Activated B cell treated with CpG ODN at 0.5 μM for 24 hours (primary cell): ENCODE data around the gene COG2. TPM values are rescaled to one million over a fixed set of nuclear protein-coding genes. Genes with fewer than 3 reads are reported as not detected.
"Not testable (repeated sequence)": the region's sequence is repeated elsewhere in the genome, so short reads cannot be mapped to it uniquely, and the experiment has no call there.

Experiments
- ATAC-seq: fragments of 200-7000 bp; cut with Tn5 transposase; one replicate; pipeline ENCODE4 v1.10.0; 2021; ENCODE audit warnings: low read depth, mild to moderate bottlenecking, moderate library complexity
- CTCF ChIA-PET: fragments of 350-600 bp; sonication (Branson Sonifier 250); formaldehyde crosslinking; loops from one replicate; lab custom pipeline; 2021; ENCODE audit warnings: antibody characterized with exemption; lab: Charles Lee
- POLR2A ChIA-PET: fragments of 350-600 bp; sonication (Branson Sonifier 250); formaldehyde crosslinking; loops from one replicate; lab custom pipeline; 2021; ENCODE audit warnings: antibody characterized with exemption; lab: Charles Lee
- DNase-seq: peaks from one replicate; pipeline ENCODE4 v3.0.0; 2022
- H3K27ac Mint-ChIP-seq: one replicate; pipeline ENCODE4 v1.8.0; 2020; ENCODE audit warnings: mixed read lengths
- H3K27me3 Mint-ChIP-seq: one replicate; pipeline ENCODE4 v1.8.0; 2021; ENCODE audit warnings: mixed read lengths
- H3K36me3 Mint-ChIP-seq: one replicate; pipeline ENCODE4 v1.8.0; 2021; ENCODE audit warnings: low read depth, mixed read lengths
- H3K4me1 Mint-ChIP-seq: one replicate; pipeline ENCODE4 v1.8.0; 2021; ENCODE audit warnings: mixed read lengths
- H3K4me3 Mint-ChIP-seq: one replicate; pipeline ENCODE4 v1.8.0; 2020; ENCODE audit warnings: mild to moderate bottlenecking, mixed read lengths
- H3K9me3 Mint-ChIP-seq: one replicate; pipeline ENCODE4 v1.8.0; 2020; ENCODE audit warnings: mixed read lengths
- intact Hi-C: fragments of 100-400 bp; cut with micrococcal nuclease; formaldehyde crosslinking; loops from one replicate; pipeline ENCODE4 v1.15.1; 2024
- total RNA-seq: library from RNA; stranded (reverse); gene quantifications from 2 replicates; pipeline ENCODE4 v1.2.3, GENCODE V29; 2022
- TF ChIP-seq, protein P1 (sequence below): fragments of 200-600 bp; IDR thresholded peaks from one replicate; pipeline ENCODE4 v1.8.0; 2022; ENCODE audit warnings: antibody characterized with exemption, mild to moderate bottlenecking

COG2 gene
- total RNA-seq, 1 donor from 2014 or later, result 39.0 TPM

DNA sequence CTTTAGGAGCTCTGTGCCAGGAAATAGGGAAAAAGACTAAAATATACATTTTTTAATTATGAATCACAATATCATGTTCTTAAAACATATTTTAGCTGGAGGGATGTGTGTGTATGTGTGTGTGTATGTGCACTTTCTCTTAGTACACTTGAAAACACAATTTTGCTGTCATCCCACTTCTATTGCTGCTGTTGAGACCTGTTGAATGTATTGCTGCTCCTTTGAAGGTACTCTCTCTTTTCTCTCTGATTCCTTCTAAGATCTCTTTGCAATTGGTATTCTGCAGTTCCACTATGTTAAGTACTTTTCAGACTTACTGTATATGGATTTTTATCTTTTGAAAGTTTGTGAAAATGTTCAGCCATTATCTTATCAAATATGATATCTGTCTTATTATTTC is 43.5 kb upstream of the COG2 start:
- CTCF ChIA-PET, result no interaction called here
- Mint-ChIP-seq H3K4me1 (no peaks in the 10 kb centered on the region), H3K27me3 (peaks cover 20% of the 10 kb centered on the region), H3K9me3 (peaks cover 5% of the 10 kb centered on the region), H3K36me3 (no peaks in the 10 kb centered on the region), H3K4me3 (no peak overlapping the region), H3K27ac (no peak overlapping the region)
- TF ChIP-seq, protein P1, sequence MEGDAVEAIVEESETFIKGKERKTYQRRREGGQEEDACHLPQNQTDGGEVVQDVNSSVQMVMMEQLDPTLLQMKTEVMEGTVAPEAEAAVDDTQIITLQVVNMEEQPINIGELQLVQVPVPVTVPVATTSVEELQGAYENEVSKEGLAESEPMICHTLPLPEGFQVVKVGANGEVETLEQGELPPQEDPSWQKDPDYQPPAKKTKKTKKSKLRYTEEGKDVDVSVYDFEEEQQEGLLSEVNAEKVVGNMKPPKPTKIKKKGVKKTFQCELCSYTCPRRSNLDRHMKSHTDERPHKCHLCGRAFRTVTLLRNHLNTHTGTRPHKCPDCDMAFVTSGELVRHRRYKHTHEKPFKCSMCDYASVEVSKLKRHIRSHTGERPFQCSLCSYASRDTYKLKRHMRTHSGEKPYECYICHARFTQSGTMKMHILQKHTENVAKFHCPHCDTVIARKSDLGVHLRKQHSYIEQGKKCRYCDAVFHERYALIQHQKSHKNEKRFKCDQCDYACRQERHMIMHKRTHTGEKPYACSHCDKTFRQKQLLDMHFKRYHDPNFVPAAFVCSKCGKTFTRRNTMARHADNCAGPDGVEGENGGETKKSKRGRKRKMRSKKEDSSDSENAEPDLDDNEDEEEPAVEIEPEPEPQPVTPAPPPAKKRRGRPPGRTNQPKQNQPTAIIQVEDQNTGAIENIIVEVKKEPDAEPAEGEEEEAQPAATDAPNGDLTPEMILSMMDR, result no peak
- no peak for DNase-seq
- intact Hi-C loops, result no loop called here
- ATAC-seq, result no peak
- POLR2A ChIA-PET, result no interaction called here

DNA sequence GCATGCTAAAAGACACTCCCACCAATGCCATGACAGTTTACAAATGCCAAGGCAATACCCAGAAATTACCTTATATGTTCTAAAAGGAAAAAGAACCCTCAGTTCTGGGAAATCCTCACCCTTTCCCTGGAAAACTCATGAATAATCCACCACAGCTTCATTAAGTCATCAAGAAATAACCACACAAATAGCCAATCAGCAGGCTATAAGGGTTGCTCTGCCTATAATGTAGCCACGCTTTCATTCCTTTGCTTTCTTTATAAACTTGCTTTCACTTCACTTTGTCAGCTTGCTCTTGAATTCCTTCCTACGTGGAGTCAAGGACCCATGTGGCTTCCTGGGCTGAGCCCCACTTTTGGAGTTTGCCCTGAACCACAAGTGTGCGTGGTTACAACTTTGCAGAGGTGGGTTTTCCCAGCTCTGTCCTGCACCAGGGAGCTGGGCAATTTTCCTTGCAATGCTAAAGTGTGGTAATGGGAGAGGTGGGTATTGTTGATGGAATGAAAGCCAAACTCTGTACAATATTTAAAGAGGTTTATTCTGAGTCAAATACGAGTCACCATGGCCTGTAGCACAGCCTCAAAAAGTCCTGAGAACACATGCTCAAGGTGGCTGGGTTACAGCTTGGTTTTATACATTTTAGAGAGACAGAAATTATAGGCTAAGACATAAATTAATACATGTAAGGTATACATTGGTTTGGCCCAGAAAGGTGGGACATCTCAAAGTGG is 42.2 kb upstream of the COG2 start:
- Mint-ChIP-seq H3K4me1 (no peaks in the 10 kb centered on the region), H3K36me3 (no peaks in the 10 kb centered on the region), H3K27me3 (peaks cover 16% of the 10 kb centered on the region), H3K27ac (no peak overlapping the region), H3K4me3 (no peak overlapping the region), H3K9me3 (peaks cover 5% of the 10 kb centered on the region)
- TF ChIP-seq, protein P1, result no peak
- no peak for ATAC-seq
- ChIA-PET CTCF (no interaction called here), POLR2A (no interaction called here)
- DNase-seq, result no peak
- intact Hi-C loops, result no loop called here

DNA sequence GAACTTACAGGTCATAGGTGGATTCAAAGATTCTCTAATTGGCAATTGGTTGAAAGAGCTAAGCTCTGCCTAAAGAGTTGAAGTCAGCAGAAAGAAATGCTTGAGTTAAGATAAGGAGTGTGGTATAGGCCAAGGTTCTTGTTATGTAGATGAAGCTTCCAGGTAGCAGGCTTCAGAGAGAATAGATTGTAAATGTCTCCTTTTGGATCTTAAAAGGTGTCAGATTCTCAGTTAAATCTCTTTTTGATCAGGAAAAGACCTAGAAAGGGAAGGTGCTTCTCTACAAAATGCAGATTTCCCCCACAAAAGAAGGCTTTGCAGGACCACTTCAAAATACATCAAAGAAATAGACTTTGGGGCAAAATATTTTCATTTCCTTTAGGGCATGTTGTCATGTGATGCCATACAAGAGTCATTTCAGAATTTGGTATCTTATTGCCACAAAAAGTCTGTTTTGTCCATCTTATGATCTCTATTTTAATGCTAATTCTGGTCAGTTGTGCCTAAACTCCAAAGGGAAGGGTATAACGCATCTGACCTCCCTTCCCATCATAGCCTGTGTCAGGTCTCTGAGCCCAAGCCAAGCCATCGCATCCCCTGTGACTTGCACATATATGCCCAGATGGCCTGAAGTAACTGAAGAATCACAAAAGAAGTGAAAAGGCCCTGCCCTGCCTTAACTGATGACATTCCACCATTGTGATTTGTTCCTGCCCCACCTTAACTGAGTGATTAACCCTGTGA is 41.5 kb upstream of the COG2 start:
- H3K27ac Mint-ChIP-seq, H3K36me3 Mint-ChIP-seq, H3K4me1 Mint-ChIP-seq, intact Hi-C loops, DNase-seq, POLR2A ChIA-PET, H3K9me3 Mint-ChIP-seq, H3K4me3 Mint-ChIP-seq, CTCF ChIA-PET, ATAC-seq: not testable (repeated sequence)
- H3K27me3 Mint-ChIP-seq, result peaks cover 16% of the 10 kb centered on the region

DNA sequence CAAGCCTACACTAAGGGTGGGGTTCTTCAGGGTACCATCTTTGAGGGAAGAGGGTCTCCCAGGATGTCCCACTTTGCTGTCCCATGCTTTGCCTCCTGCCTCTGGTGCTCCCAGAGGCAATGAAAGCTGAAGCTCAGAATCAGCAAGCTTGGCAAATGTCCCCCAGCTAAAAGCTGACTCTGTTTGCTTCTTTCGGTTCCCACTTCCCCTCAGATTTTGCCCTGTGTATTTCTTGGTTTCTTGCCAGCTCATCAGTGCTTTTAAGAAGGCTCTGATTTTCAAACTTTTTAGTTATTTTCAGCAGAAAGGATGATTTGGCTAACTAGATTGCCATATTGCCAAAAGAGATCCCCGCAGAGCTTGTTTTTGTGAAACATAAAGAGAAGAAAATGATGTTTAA is 33.1 kb upstream of the COG2 start:
- no peak for ATAC-seq
- POLR2A ChIA-PET, result no interaction called here

GRCh38 chr1:230610589-230610988 is 31.7 kb upstream of the COG2 start:
- Mint-ChIP-seq H3K36me3 (no peaks in the 10 kb centered on the region), H3K27me3 (peaks cover 3% of the 10 kb centered on the region), H3K4me1 (no peaks in the 10 kb centered on the region), H3K4me3 (no peak overlapping the region), H3K27ac (no peak overlapping the region), H3K9me3 (no peaks in the 10 kb centered on the region)
- ChIA-PET POLR2A (no interaction called here), CTCF (no interaction called here)
- ATAC-seq (no peak), DNase-seq (no peak)
- intact Hi-C loops, result no loop called here
- TF ChIP-seq, protein P1, result no peak

More for the DNA sequence above, 33.1 kb upstream of the COG2 start:
- DNase-seq, result no peak
- H3K9me3 Mint-ChIP-seq, result no peaks in the 10 kb centered on the region
- H3K4me3 Mint-ChIP-seq, result no peak overlapping the region
- no peaks in the 10 kb centered on the region for H3K36me3 Mint-ChIP-seq
- TF ChIP-seq, protein P1, result no peak
- intact Hi-C loops, result no loop called here
- no peak overlapping the region for H3K27ac Mint-ChIP-seq
- CTCF ChIA-PET, result no interaction called here
- H3K27me3 Mint-ChIP-seq, result no peaks in the 10 kb centered on the region
- no peaks in the 10 kb centered on the region for H3K4me1 Mint-ChIP-seq
